GM12878 (cell line): Measurements from ENCODE around the gene DAB2IP. TPM values are rescaled to one million over a fixed set of nuclear protein-coding genes. Genes with fewer than 3 reads are reported as not detected.
"Not testable (repeated sequence)": the region's sequence is repeated elsewhere in the genome, so short reads cannot be mapped to it uniquely, and the experiment has no call there.

ENCODE experiments used
- ATAC-seq: fragments of 200-7000 bp; cut with Tn5 transposase; 3 replicates; pipeline ENCODE4 v1.9.1; 2020; ENCODE audit warnings: mild to moderate bottlenecking, moderate library complexity
- BruUV-seq: library from RNA; stranded (reverse); fragments of 400-500 nt; replicated peaks from 2 replicates; lab custom pipeline; 2021; lab: Mats Ljungman, UMichigan
- CTCF ChIA-PET: fragments of 300-600 bp; sonication (Branson Sonifier 250); formaldehyde crosslinking; extraction: SDS; loops from one replicate; lab custom pipeline; 2021; ENCODE audit warnings: inconsistent platforms; lab: Yijun Ruan, JAX
- POLR2A ChIA-PET: fragments of 350-600 bp; formaldehyde crosslinking; extraction: SDS; loops from one replicate; lab custom pipeline; 2021; ENCODE audit warnings: inconsistent platforms; lab: Charles Lee
- RAD21 ChIA-PET: fragments of 300-600 bp; sonication (Branson Sonifier 250); formaldehyde crosslinking; loops from one replicate; lab custom pipeline; 2023; ENCODE audit warnings: antibody characterized with exemption; ENCODE audit not compliant: unreplicated experiment; lab: Charles Lee
- SMC1A ChIA-PET: fragments of 300-600 bp; sonication (Branson Sonifier 250); formaldehyde crosslinking; loops from one replicate; lab custom pipeline; 2023; ENCODE audit not compliant: unreplicated experiment, uncharacterized antibody; lab: Charles Lee
- DNase-seq: peaks from one replicate; pipeline ENCODE4 v3.0.0-alpha.2; 2011; ENCODE audit warnings: low read depth, low spot score
- FAIRE-seq: peaks from 3 replicates; lab custom pipeline; 2011; peaks lifted over from hg19 to GRCh38; lab: Jason Lieb, UNC
- H2AFZ ChIP-seq: 2 replicates; pipeline ENCODE4 v1.6.0; 2011; ENCODE audit warnings: low read depth, low read length, control low read depth; ENCODE audit not compliant: control insufficient read depth
- H3K27ac ChIP-seq: 2 replicates; pipeline ENCODE4 v1.5.1; 2011; ENCODE audit warnings: control low read depth; ENCODE audit not compliant: control insufficient read depth, insufficient read depth
- H3K27me3 ChIP-seq, 2 experiments: replicated peaks in 1 of 2; 2 replicates each; pipeline versions ENCODE4 v1.6.0 to v1.6.1; 2011; ENCODE audit warnings: low read length in 1 of 2; ENCODE audit not compliant: control insufficient read depth in 2 of 2, insufficient read depth in 2 of 2
- H3K36me3 ChIP-seq, 2 experiments: 2 replicates each; pipeline ENCODE4 v1.5.1; 2011; ENCODE audit warnings: low read length in 1 of 2; ENCODE audit not compliant: control insufficient read depth in 2 of 2, insufficient read depth in 2 of 2
- H3K4me1 ChIP-seq: 2 replicates; pipeline ENCODE4 v1.6.1; 2011; ENCODE audit warnings: mild to moderate bottlenecking, low read length, moderate library complexity, mixed read lengths; ENCODE audit not compliant: control insufficient read depth, insufficient read depth
- H3K4me2 ChIP-seq: 2 replicates; pipeline ENCODE4 v1.6.0; 2011; ENCODE audit warnings: control low read depth; ENCODE audit not compliant: control insufficient read depth, insufficient read depth
- H3K4me3 ChIP-seq: fragments of 200-600 bp; sonication (generic); 2 replicates; pipeline ENCODE4 v1.5.1; 2016
- H3K79me2 ChIP-seq: 2 replicates; pipeline ENCODE4 v1.6.0; 2011; ENCODE audit warnings: low read length; ENCODE audit not compliant: control insufficient read depth, insufficient read depth
- H3K9ac ChIP-seq: 2 replicates; pipeline ENCODE4 v1.8.0; 2011; ENCODE audit warnings: low read length, control low read depth, mixed read lengths; ENCODE audit not compliant: control insufficient read depth, insufficient read depth
- H3K9me3 ChIP-seq: replicated peaks from 3 replicates; pipeline ENCODE4 v1.5.1; 2011; ENCODE audit warnings: mild to moderate bottlenecking, low read length; ENCODE audit not compliant: control insufficient read depth, insufficient read depth
- H4K20me1 ChIP-seq: 2 replicates; pipeline ENCODE4 v1.6.0; 2011; ENCODE audit not compliant: control insufficient read depth, insufficient read depth
- ASH2L ChIP-seq: fragments of 300-600, 200-600 bp; sonication (generic); IDR thresholded peaks from 2 replicates; pipeline ENCODE4 v1.6.1; 2017; ENCODE audit warnings: low read depth, mild to moderate bottlenecking, borderline replicate concordance
- BCL3 ChIP-seq: IDR thresholded peaks from 2 replicates; pipeline ENCODE4 v1.6.1; 2011; ENCODE audit warnings: borderline replicate concordance, low read depth, mild to moderate bottlenecking, moderate library complexity, low read length; ENCODE audit not compliant: insufficient read depth, poor library complexity, severe bottlenecking
- CBFB ChIP-seq: IDR thresholded peaks from 2 replicates; pipeline ENCODE4 v1.6.1; 2016; ENCODE audit warnings: antibody characterized with exemption, low read depth
- CBX3 ChIP-seq: fragments of 200-600 bp; sonication (generic); IDR thresholded peaks from 2 replicates; pipeline ENCODE4 v1.6.1; 2016; ENCODE audit warnings: low read depth, borderline replicate concordance
- IKZF2 ChIP-seq, 2 experiments: fragments of 450-650 bp; IDR thresholded peaks; 2 replicates each; pipeline ENCODE4 v1.6.1; 2017; ENCODE audit warnings: mild to moderate bottlenecking in 2 of 2, moderate library complexity in 2 of 2
- KDM1A ChIP-seq: fragments of 200-600 bp; sonication (generic); IDR thresholded peaks from 2 replicates; pipeline ENCODE4 v1.6.1; 2016; ENCODE audit warnings: borderline replicate concordance
- KLF5 ChIP-seq: fragments of 450-650 bp; IDR thresholded peaks from 2 replicates; pipeline ENCODE4 v1.6.1; 2014; ENCODE audit warnings: mild to moderate bottlenecking; ENCODE audit not compliant: partially characterized antibody
- MEF2A ChIP-seq: IDR thresholded peaks from 2 replicates; pipeline ENCODE4 v1.6.1; 2011; ENCODE audit warnings: low read depth, mild to moderate bottlenecking, low read length, moderate library complexity; ENCODE audit not compliant: insufficient read depth
- MTA3 ChIP-seq: IDR thresholded peaks from 2 replicates; pipeline ENCODE4 v1.6.1; 2012; ENCODE audit warnings: low read length, inconsistent platforms, borderline replicate concordance
- NBN ChIP-seq: fragments of 450-650 bp; IDR thresholded peaks from 2 replicates; pipeline ENCODE4 v1.6.1; 2016
- NFYB ChIP-seq: IDR thresholded peaks from 2 replicates; pipeline ENCODE4 v1.6.1; 2011; ENCODE audit warnings: low read depth, mild to moderate bottlenecking, low read length, improper control_type of control experiment, moderate library complexity; ENCODE audit not compliant: insufficient read depth
- NR2C1 ChIP-seq: fragments of 450-650 bp; IDR thresholded peaks from 2 replicates; pipeline ENCODE4 v1.6.1; 2017; ENCODE audit warnings: antibody characterized with exemption, mild to moderate bottlenecking, moderate library complexity
- POU2F2 ChIP-seq: IDR thresholded peaks from 3 replicates; pipeline ENCODE4 v1.6.1; 2011; ENCODE audit warnings: low read depth, mild to moderate bottlenecking, low read length, borderline replicate concordance
- RAD51 ChIP-seq: fragments of 450-650 bp; IDR thresholded peaks from 2 replicates; pipeline ENCODE4 v1.6.1; 2016; ENCODE audit warnings: moderate library complexity, mild to moderate bottlenecking, inconsistent platforms
- RBBP5 ChIP-seq: fragments of 200-600 bp; sonication (generic); conservative IDR thresholded peaks from 2 replicates; pipeline ENCODE4 v1.6.1; 2016
- SMAD5 ChIP-seq: IDR thresholded peaks from 2 replicates; pipeline ENCODE4 v1.6.1; 2016; ENCODE audit warnings: antibody characterized with exemption, low read depth
- TCF7 ChIP-seq: IDR thresholded peaks from 2 replicates; pipeline ENCODE4 v1.6.1; 2014; ENCODE audit warnings: antibody characterized with exemption, borderline replicate concordance
- ZNF217 ChIP-seq: fragments of 450-650 bp; IDR thresholded peaks from 2 replicates; pipeline ENCODE4 v1.6.1; 2017; ENCODE audit warnings: antibody characterized with exemption, mild to moderate bottlenecking
- ZNF24 ChIP-seq: fragments of 450-650 bp; IDR thresholded peaks from 2 replicates; pipeline ENCODE4 v1.6.1; 2017; ENCODE audit warnings: antibody characterized with exemption, mild to moderate bottlenecking
- WGBS: methylation state at CpG from one replicate; pipeline ENCODE4 v1.1.6; 2016; ENCODE audit warnings: low lambda C conversion rate; ENCODE audit not compliant: insufficient replicate concordance, insufficient coverage; ENCODE audit errors: missing lambda C conversion rate; 5-methylcytosine and 5-hydroxymethylcytosine counted together
- in situ Hi-C: fragments of 300-500 bp; cut with MboI; formaldehyde crosslinking; loops from 9 replicates; pipeline ENCODE4 v1.14.3; 2018; ENCODE audit warnings: mixed read lengths
- intact Hi-C: fragments of 100-400 bp; cut with micrococcal nuclease; formaldehyde crosslinking; loops from one replicate; pipeline ENCODE4 v1.14.2; 2022; ENCODE audit not compliant: unreplicated experiment
- polyA plus RNA-seq, 11 experiments: library from polyadenylated mRNA; depleted of rRNA in 4 of 11; unstranded in 6 of 11; stranded (reverse) in 5 of 11; fragments of >200 nt; fragmentation: Nextera tagmentation in 4 of 11; fragmentation: Illumina TruSeq in 1 of 11; extraction: Ambion mirVana in 4 of 11; extraction: Trizol in 1 of 11; gene quantifications; 1 replicate in 1 of 11; 2 replicates in 10 of 11; pipeline versions ENCODE4 v1.2.1 to v1.2.3, GENCODE V29; 2011 to 2016; ENCODE audit warnings: inconsistent platforms in 2 of 11, missing spikeins in 2 of 11, low read depth in 1 of 11
- total RNA-seq, 4 experiments: library from RNA; depleted of rRNA in 3 of 4; stranded (reverse); fragments of >200 nt in 3 of 4; fragmentation: Illumina TruSeq in 1 of 4; extraction: Trizol in 1 of 4; gene quantifications; 2 replicates each; pipeline versions ENCODE4 v1.2.1 to v1.2.3, GENCODE V29; 2013 to 2021
- TF ChIP-seq, protein P1 (sequence below): IDR thresholded peaks from 2 replicates; pipeline ENCODE4 v1.6.1; 2011; ENCODE audit warnings: mild to moderate bottlenecking, low read depth, low read length, moderate library complexity; ENCODE audit not compliant: insufficient replicate concordance

Gene DAB2IP
- total and polyA plus RNA-seq, 10 of the 15 experiments (the other 5 are each of a cell fraction or from before 2014, with no cell fraction given) = 0.03 to 0.38 (median 0.14) TPM; not detected in 6

DNA sequence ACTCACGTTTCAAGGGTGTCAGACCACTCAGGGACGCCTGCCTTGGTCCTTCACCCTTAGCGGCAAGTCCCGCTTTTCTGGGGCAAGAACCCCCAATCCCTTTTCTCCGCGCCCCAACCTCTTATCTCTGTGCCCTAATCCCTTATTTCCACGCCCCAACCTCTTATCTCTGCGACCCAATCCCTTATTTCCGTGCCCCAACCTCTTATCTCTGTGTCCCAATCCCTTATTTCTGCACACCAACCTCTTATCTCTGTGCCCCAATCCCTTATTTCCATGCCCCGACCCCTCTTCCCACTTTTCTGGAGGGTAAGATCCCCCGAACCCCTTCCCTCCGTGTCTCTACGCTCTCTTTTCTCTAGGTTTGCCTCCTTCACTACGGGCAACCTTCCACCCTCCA, 139.4 kb downstream of the DAB2IP start:
- no peak for TF ChIP-seq KLF5
- no peak for TF ChIP-seq BCL3
- TF ChIP-seq NFYB = no peak
- TF ChIP-seq MEF2A = no peak
- no peak for TF ChIP-seq CBX3
- no peak for TF ChIP-seq NR2C1
- TF ChIP-seq RBBP5 = no peak
- no peak for TF ChIP-seq TCF7
- no peak for TF ChIP-seq RAD51
- TF ChIP-seq SMAD5 = no peak
- TF ChIP-seq MTA3 = no peak
- TF ChIP-seq, protein P1, sequence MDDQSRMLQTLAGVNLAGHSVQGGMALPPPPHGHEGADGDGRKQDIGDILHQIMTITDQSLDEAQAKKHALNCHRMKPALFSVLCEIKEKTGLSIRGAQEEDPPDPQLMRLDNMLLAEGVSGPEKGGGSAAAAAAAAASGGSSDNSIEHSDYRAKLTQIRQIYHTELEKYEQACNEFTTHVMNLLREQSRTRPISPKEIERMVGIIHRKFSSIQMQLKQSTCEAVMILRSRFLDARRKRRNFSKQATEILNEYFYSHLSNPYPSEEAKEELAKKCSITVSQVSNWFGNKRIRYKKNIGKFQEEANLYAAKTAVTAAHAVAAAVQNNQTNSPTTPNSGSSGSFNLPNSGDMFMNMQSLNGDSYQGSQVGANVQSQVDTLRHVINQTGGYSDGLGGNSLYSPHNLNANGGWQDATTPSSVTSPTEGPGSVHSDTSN = no peak
- TF ChIP-seq ZNF217 = no peak
- TF ChIP-seq ASH2L = no peak
- TF ChIP-seq IKZF2 (IDR thresholded peaks at IDR 0.05) = no peak
- no peak for TF ChIP-seq ZNF24
- no peak for TF ChIP-seq NBN
- TF ChIP-seq KDM1A = no peak
- no peak for TF ChIP-seq CBFB
- TF ChIP-seq POU2F2 = no peak
- POLR2A ChIA-PET = no interaction called here
- Histone ChIP-seq H3K4me2 (no peak overlapping the region), H2AFZ (no peak overlapping the region), H3K9me3 (no peaks in the 10 kb centered on the region), H3K36me3 (no peaks in the 10 kb centered on the region), H3K9ac (no peak overlapping the region), H3K27ac (no peak overlapping the region), H3K79me2 (no peaks in the 10 kb centered on the region), H3K27me3 (peaks cover 3 to 8% of the 10 kb centered on the region in 2 experiments; a peak in 3 of 4 replicates), H3K4me3 (no peak overlapping the region), H4K20me1 (no peaks in the 10 kb centered on the region), H3K4me1 (no peaks in the 10 kb centered on the region)
- RAD21 ChIA-PET = no interaction called here
- CTCF ChIA-PET = no interaction called here
- SMC1A ChIA-PET = no interaction called here
- no peak for DNase-seq
- intact Hi-C loops = no loop called here
- 45% methylated on average over 14 of the region's 14 CpGs for WGBS
- no TSS peak for BruUV-seq
- in situ Hi-C loops = no loop called here
- no peak for FAIRE-seq
- ATAC-seq = no peak

DNA sequence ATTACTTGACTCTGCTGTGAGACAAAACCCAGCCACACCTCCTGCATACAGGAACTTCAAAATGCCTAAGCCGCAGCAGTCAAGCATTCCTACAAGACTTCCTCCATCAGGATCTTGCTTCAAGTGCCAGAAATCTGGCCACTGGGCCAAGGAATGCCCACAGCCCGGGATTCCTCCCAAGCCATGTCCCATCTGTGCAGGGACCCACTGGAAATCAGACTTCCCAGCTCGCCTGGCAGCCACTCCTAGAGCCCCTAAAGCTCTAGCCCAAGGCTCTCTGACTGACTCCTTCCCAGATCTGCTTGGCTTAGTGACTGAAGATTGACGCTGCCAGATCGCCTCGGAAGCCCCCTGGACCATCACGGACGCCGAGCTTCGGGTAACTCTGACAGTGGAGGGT, 141.0 kb downstream of the DAB2IP start:
- H3K9ac ChIP-seq, H3K4me2 ChIP-seq, H3K9me3 ChIP-seq, RAD21 ChIA-PET, H3K36me3 ChIP-seq, in situ Hi-C loops, intact Hi-C loops, FAIRE-seq, SMC1A ChIA-PET, H2AFZ ChIP-seq, H3K4me1 ChIP-seq, CTCF ChIA-PET, BruUV-seq, H4K20me1 ChIP-seq, POLR2A ChIA-PET, ATAC-seq, H3K79me2 ChIP-seq, H3K4me3 ChIP-seq, H3K27me3 ChIP-seq, DNase-seq, H3K27ac ChIP-seq: not testable (repeated sequence)
- WGBS = 22% methylated on average over 10 of the region's 10 CpGs
